Stimulated activated CD4-positive, alpha-beta T cell treated with anti-CD3 and anti-CD28 coated beads, Interleukin-2, amount 100 ng/mL, for 24 hours (primary cell): ENCODE results near the gene TLR8.
A peak's percentile ranks its signal among the peaks of the same experiment; 100 is the strongest.
"Not testable (repeated sequence)": the region's sequence is repeated elsewhere in the genome, so short reads cannot be mapped to it uniquely, and the experiment has no call there.

ENCODE experiments used
- DNase-seq, 2 donors: peaks; one replicate each; pipeline ENCODE4 v3.0.0-alpha.2; 2020

The TLR8 gene

GRCh38 chrX:12899506-12899905, 6.9 kb upstream of the TLR8 start:
- DNase-seq: no peak

GRCh38 chrX:12901486-12901885, 4.9 kb upstream of the TLR8 start:
- peak; percentile 71 to 75 for DNase-seq

GRCh38 chrX:12903646-12904045, 2.8 kb upstream of the TLR8 start:
- DNase-seq: no peak

- no peak for DNase-seq
Observed at GRCh38 chrX:12910423-12911121, 4.2 kb downstream of the TLR8 start.

GRCh38 chrX:12911122-12911470, 4.7 kb downstream of the TLR8 start:
- no peak for DNase-seq

- no peak for DNase-seq
Observed at GRCh38 chrX:12912791-12913482, 6.5 kb downstream of the TLR8 start.

DNA sequence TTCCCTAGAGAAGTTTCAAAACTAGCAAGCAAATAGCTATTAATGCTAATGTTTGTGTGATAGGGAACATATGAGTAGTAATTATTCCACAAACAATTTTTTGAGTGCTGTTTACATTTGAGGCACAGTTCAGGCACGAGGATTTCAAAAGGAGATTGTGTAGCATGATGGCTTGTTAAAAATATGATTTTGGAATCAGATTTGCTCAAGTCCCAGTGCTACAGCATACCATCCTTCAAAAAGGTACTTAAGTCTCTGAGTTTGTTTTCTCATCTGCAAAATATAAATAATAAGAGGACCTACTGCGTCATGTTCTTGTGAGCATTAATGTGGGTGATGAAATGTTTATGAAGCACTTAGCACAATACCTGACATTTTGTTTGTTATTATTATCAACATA, 11.3 kb downstream of the TLR8 start:
- no peak for DNase-seq

- DNase-seq: no peak
Observed at GRCh38 chrX:12919051-12919450, 12.6 kb downstream of the TLR8 start.

DNA sequence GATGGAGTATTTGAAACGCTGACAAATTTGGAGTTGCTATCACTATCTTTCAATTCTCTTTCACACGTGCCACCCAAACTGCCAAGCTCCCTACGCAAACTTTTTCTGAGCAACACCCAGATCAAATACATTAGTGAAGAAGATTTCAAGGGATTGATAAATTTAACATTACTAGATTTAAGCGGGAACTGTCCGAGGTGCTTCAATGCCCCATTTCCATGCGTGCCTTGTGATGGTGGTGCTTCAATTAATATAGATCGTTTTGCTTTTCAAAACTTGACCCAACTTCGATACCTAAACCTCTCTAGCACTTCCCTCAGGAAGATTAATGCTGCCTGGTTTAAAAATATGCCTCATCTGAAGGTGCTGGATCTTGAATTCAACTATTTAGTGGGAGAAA, 13.2 kb downstream of the TLR8 start:
- DNase-seq: no peak

DNA sequence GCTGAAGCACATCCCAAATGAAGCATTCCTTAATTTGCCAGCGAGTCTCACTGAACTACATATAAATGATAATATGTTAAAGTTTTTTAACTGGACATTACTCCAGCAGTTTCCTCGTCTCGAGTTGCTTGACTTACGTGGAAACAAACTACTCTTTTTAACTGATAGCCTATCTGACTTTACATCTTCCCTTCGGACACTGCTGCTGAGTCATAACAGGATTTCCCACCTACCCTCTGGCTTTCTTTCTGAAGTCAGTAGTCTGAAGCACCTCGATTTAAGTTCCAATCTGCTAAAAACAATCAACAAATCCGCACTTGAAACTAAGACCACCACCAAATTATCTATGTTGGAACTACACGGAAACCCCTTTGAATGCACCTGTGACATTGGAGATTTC, 14.6 kb downstream of the TLR8 start:
- no peak for DNase-seq

DNA sequence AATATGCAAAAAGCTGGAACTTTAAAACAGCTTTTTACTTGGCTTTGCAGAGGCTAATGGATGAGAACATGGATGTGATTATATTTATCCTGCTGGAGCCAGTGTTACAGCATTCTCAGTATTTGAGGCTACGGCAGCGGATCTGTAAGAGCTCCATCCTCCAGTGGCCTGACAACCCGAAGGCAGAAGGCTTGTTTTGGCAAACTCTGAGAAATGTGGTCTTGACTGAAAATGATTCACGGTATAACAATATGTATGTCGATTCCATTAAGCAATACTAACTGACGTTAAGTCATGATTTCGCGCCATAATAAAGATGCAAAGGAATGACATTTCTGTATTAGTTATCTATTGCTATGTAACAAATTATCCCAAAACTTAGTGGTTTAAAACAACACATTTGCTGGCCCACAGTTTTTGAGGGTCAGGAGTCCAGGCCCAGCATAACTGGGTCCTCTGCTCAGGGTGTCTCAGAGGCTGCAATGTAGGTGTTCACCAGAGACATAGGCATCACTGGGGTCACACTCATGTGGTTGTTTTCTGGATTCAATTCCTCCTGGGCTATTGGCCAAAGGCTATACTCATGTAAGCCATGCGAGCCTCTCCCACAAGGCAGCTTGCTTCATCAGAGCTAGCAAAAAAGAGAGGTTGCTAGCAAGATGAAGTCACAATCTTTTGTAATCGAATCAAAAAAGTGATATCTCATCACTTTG, 15.6 kb downstream of the TLR8 start:
- DNase-seq: no peak

- no peak for DNase-seq
Observed at GRCh38 chrX:12922599-12922919, 16.1 kb downstream of the TLR8 start.

- DNase-seq: no peak
Observed at GRCh38 chrX:12929701-12930100, 23.3 kb downstream of the TLR8 start.

GRCh38 chrX:12930150-12930549, 23.7 kb downstream of the TLR8 start:
- DNase-seq: no peak

DNA sequence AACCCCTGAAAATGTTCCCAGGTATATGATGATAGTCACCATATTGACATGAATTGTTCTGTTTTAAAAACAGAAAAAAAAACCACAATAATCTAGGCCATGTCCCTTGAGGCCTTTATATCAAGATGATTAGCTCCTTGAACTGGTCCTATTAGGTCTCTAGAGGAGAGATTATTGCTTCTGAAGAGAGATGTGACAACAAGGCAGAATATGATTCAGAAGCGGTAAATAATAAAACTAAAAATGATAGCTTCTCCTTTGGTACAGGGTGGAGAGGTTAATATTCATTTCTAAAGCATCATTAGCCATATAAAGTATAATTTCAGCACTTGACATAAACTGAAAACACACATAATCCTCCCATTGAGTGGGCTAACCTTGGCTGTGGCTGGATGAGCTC, 25.8 kb downstream of the TLR8 start:
- DNase-seq: no peak

DNA sequence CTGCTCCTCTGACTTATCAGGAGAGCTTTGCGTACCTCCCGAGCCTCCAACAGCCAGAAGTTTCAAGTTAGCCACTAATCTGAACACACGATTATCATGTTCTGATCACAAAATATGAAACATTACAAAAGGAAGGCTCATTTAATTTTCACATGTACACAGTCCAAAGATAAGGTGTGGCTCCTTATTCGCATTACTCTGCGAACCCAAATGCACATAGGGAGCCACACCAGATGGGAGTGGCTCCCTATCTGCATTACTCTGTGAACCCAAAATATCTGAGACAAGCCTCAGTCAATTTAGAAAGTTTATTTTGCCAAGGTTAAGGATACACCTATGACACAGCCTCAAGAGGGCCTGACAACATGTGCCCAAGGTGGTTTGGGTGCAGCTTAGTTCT, 28.4 kb downstream of the TLR8 start:
- no peak for DNase-seq

GRCh38 chrX:12936947-12937346, 30.5 kb downstream of the TLR8 start:
- DNase-seq: no peak

DNA sequence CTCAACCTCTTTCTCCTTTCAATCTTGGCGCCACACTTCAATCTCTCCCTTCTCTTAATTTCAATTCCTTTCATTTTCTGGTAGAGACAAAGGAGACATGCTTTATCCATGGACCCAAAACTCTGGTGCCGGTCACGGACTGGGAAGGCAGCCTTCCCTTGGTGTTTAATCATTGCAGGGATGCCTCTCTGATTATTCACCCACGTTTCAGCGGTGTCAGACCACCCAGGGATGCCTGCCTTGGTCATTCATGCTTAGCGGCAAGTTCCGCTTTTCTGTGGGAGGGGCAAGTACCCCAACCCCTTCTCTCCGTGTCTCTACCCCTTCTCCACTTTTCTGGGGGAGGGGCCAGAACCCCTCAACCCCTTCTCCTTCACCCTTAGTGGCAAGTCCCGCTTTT, 34.1 kb downstream of the TLR8 start:
- not testable (repeated sequence) for DNase-seq

GRCh38 chrX:12943592-12943991, 37.2 kb downstream of the TLR8 start:
- not testable (repeated sequence) for DNase-seq

GRCh38 chrX:12944452-12944851, 38.0 kb downstream of the TLR8 start:
- not testable (repeated sequence) for DNase-seq

DNA sequence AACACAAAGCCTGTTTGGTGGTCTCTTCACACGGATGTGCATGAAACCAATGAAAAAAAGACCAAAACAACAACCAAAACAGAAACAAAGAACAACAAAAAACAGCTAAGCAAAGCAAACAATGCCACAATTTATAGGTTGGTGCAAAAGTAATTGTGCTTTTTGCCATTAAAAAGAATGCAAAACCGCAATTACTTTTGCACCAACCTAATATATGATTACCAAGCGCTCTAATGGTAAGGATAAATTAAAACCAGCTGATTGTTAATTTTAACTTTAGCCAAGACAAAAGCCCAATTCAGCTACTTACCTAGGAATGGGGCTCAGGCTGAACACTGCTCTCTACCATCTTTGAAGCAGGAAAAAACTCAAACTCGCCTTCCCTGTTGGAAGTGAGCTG, 39.1 kb downstream of the TLR8 start:
- DNase-seq: no peak

- DNase-seq: no peak
Observed at GRCh38 chrX:12946406-12946805, 40.0 kb downstream of the TLR8 start.

GRCh38 chrX:12946838-12947544, 40.6 kb downstream of the TLR8 start:
- peak; percentile 72 to 78 for DNase-seq
